HG03457 (cell line): Measurements from ENCODE around the gene ACVRL1.

ENCODE experiments used
- ATAC-seq: cut with Tn5 transposase; IDR thresholded peaks from one replicate; pipeline ENCODE4 v1.9.1; 2021; ENCODE audit warnings: moderate number of reproducible peaks; ENCODE audit not compliant: unreplicated experiment

The ACVRL1 gene

GRCh38 chr12:51896236-51896635 lies 11.1 kb upstream of the ACVRL1 start:
- no peak for ATAC-seq

- no peak for ATAC-seq
These were observed 10.1 kb upstream of the ACVRL1 start for GRCh38 chr12:51897181-51897580.

- ATAC-seq: no peak
These were observed 8.8 kb upstream of the ACVRL1 start for GRCh38 chr12:51898506-51898905.

DNA sequence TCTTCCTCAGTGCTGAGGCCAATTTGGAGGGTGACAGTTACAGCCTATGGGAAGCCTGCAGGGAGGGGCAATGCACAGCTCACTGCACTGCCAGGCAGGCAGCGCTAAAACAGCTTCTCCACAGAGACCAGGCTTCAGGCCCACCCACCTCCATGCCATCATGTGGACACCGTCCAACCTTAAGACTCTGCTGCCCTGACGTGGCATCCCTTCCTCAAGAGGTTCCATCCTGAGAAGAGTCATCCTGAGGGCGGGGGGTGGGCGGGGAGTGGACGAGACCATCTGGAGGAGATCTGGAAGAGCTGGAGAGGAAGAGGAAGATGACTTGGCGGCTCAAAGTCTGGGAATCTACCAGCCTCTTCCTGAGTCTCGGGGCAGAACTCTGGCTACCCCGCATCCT lies 8.4 kb upstream of the ACVRL1 start:
- no peak for ATAC-seq

- no peak for ATAC-seq
These were observed 6.9 kb upstream of the ACVRL1 start for GRCh38 chr12:51900323-51900889.

- no peak for ATAC-seq
These were observed 6.0 kb upstream of the ACVRL1 start for GRCh38 chr12:51901121-51901817.

DNA sequence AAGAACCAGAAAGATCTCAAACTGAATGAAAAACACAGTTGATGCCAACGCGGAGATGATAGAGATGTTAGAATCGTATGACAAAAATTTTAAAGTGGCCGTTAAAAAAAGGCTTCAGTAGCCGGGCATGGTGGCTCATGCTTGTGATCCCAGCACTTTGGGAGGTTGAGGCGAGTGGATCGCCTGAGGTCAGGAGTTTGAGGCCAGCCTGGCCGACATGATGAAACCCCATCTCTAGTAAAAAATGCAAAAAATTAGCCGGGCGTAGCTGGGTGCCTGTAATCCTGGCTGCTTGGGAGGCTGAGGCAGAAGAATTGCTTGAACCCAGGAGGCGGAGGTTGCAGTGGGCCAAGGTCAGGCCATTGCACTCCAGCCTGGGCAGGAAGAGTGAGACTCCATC lies 5.4 kb upstream of the ACVRL1 start:
- ATAC-seq: no peak

DNA sequence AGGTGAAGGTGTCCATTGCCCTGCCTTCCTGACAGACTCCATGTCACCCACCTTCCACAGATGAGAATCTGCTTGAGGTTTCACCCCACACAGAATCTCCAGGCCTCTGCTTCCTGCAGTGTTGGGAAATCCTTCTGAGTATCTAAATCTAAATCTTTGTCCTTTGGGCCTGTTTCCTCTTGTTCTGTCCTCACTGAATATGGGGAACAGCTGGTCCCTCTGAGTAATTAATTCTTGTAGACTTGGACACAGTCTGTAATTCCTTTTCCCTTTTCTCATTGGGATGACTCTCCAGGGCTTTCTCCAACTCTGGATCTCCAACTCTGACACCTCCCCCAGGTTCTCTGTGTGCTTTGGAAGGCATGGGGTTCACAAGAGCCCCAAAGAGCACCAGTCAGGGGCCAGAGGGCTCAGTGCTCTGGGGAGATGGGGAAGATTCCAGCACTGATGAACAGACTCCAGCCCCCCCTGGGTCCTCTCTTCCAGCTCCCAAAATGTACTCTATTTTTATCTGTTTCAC lies 2.3 kb upstream of the ACVRL1 start:
- ATAC-seq: no peak

- no peak for ATAC-seq
These were observed 1.6 kb upstream of the ACVRL1 start for GRCh38 chr12:51905471-51906429.

DNA sequence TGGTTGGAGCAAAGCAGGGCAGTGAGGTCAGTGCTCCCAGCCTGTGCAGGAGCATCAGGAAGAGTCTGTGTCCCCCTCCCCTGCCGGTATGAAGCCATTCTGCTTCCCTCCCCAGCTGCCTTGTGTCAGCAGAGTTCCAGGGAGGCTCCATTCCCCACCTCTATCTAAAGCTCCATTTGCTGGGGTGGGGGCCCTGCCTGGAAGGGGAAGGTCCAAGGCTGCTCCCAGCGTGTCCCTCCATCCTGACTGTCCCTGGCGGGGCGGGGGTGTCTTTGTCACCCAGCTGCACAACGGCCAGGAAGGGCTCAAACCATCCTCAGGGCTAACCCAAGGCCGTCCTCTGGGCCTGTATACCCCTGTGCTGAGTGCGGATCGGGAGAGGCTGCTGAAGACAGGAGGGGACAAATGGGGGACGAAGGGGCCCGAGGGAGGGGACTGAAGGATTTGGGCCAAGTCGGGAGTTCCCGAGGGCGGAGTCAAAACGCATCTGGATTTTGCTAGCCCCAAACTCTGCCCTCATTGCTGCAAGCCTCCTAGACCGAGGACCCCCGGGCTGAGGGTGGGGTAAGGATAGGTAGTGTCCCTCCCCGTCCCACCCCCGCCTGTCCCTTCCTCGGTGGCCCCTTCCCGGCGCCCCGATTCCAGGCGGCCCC lies 748 bp upstream of the ACVRL1 start:
- no peak for ATAC-seq

- no peak for ATAC-seq
These were observed 637 bp downstream of the ACVRL1 start for GRCh38 chr12:51907856-51908425.

- no peak for ATAC-seq
These were observed 1.7 kb downstream of the ACVRL1 start for GRCh38 chr12:51908876-51909592.

DNA sequence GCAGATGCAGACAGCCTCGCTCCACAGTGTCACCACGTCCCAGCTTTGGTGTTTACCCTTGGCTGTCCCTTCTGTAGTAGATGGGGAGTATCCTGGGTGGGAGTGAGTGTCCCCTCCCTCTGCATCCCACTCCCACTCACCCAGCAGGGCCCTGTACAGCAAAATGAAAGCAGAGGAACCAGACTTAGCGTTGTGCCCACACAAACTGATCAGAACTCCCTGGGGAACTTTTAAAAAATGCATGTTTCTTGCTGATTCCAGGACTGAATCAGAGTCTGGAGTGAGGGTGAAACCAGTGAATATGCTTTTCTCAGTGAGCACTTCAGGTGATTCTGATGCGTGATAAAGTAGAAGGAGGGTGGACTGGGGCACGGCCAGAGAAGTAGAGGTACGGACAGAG lies 2.9 kb downstream of the ACVRL1 start:
- ATAC-seq: no peak

DNA sequence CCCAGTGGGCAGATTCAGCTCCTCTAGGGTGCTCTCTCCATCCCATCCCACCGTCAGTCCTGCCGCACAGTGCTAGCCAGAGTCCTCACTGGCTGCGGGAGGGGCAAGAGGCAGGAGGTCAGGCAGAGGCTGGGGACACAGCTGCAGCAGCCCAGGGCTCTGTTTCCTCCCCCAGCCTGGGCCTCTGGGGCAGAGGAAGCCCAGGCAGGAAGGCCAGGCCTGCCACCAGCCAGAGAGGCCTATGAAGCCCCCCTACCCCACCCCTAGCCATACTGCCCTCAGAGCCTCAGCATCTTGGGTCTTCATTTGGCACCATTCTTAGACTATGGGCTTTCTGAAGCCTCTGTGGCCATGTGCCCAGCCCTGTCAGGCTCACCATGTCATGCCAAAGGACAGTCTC lies 3.4 kb downstream of the ACVRL1 start:
- no peak for ATAC-seq

DNA sequence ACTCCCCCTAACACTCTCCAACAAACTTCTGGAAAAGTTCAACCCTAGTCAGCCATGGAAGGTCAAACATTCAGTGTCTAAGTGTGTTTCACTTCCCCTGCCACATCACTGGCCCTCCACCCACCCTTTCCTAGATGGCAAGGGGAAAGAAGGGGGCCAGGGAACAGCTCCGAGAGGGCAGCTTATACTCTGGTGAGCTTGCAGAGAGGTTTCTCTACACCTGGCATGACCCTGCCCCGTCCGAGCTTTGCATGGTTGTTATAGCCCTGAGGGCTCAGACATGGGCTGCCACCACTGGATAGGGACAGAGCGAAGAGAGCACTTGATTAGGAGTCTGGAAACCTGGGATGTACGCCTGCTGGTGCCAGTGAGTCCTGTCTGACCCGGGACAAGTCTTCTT lies 4.0 kb downstream of the ACVRL1 start:
- no peak for ATAC-seq

- no peak for ATAC-seq
These were observed 4.7 kb downstream of the ACVRL1 start for GRCh38 chr12:51911788-51912711.

DNA sequence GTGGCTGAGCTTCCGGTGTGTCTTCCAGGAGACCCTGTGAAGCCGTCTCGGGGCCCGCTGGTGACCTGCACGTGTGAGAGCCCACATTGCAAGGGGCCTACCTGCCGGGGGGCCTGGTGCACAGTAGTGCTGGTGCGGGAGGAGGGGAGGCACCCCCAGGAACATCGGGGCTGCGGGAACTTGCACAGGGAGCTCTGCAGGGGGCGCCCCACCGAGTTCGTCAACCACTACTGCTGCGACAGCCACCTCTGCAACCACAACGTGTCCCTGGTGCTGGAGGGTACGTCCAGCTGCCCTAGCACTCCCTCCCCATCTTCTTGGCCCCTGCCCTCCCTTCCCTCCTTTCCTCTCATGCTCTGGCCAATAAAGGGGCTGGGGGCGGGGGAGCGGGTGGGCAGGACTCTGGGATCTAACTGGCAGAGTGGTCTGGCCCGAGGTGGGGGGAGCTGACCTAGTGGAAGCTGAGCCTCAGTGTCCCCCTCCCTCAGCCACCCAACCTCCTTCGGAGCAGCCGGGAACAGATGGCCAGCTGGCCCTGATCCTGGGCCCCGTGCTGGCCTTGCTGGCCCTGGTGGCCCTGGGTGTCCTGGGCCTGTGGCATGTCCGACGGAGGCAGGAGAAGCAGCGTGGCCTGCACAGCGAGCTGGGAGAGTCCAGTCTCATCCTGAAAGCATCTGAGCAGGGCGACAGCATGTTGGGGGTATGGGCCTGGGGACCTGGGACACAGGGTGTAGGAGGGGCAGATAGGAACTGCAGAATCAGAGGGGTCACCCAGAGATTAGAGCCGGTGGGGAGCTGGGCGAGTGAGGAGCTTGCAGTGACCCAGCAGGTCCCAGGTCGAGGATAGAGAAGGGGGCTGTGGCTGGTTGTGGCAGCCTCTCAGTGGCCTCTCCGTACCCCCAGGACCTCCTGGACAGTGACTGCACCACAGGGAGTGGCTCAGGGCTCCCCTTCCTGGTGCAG lies 6.0 kb downstream of the ACVRL1 start:
- no peak for ATAC-seq
